AG09319 (cell line): ENCODE measurements around the gene NXNL1.

Source experiments
- DNase-seq: peaks from one replicate; pipeline ENCODE4 v3.0.0-alpha.2; 2010; ENCODE audit warnings: low read depth; ENCODE audit errors: extremely low read depth
- CTCF ChIP-seq: IDR thresholded peaks from 2 replicates; pipeline ENCODE4 v1.5.1; 2011; ENCODE audit warnings: low read depth, mild to moderate bottlenecking, inconsistent platforms, low read length, moderate library complexity

NXNL1 gene

GRCh38 chr19:17450264-17451075, 10.3 kb downstream of the NXNL1 start:
- no peak for DNase-seq
- TF ChIP-seq CTCF: no peak

- TF ChIP-seq CTCF: peak; percentile 45
- no peak for DNase-seq
Measured at GRCh38 chr19:17448131-17448967, 12.4 kb downstream of the NXNL1 start, which contains the start of gene TMEM221. TMEM221 (minus strand) TSS chr19:17448668; CDS start chr19:17448462, 206 bp downstream.

- TF ChIP-seq CTCF: no peak
- DNase-seq: no peak
Measured at GRCh38 chr19:17447704-17448130, 13.0 kb downstream of the NXNL1 start.

GRCh38 chr19:17445526-17446165, 15.1 kb downstream of the NXNL1 start:
- no peak for TF ChIP-seq CTCF

GRCh38 chr19:17441241-17442021, 19.3 kb downstream of the NXNL1 start:
- no peak for DNase-seq
- TF ChIP-seq CTCF: peak; percentile 31

More at GRCh38 chr19:17445526-17446165, 15.1 kb downstream of the NXNL1 start:
- no peak for DNase-seq

- no peak for TF ChIP-seq CTCF
- DNase-seq: no peak
Measured at GRCh38 chr19:17436874-17437267, 23.9 kb downstream of the NXNL1 start.
